Nephron (organoid): ENCODE measurements around the gene FAR2.
A peak's percentile ranks its signal among the peaks of the same experiment; 100 is the strongest.

Source experiments
- H3K27ac Mint-ChIP-seq, 3 experiments: 2 replicates each; pipeline ENCODE4 v1.8.0; 2020; ENCODE audit warnings: mixed read lengths in 3 of 3, mild to moderate bottlenecking in 2 of 3, moderate library complexity in 1 of 3
- H3K27me3 Mint-ChIP-seq: 2 replicates; pipeline ENCODE4 v1.8.0; 2021; ENCODE audit warnings: low read depth, mild to moderate bottlenecking, moderate library complexity, mixed read lengths
- H3K36me3 Mint-ChIP-seq: 2 replicates; pipeline ENCODE4 v1.8.0; 2020; ENCODE audit warnings: low read depth, mixed read lengths
- H3K4me1 Mint-ChIP-seq: 2 replicates; pipeline ENCODE4 v1.8.0; 2020; ENCODE audit warnings: mixed read lengths
- H3K4me3 Mint-ChIP-seq, 3 experiments: 2 replicates each; pipeline ENCODE4 v1.8.0; 2020; ENCODE audit warnings: mild to moderate bottlenecking in 3 of 3, mixed read lengths in 3 of 3, moderate library complexity in 2 of 3
- H3K9me3 Mint-ChIP-seq: 2 replicates; pipeline ENCODE4 v1.8.0; 2020; ENCODE audit warnings: mixed read lengths
- TF ChIP-seq, protein P1 (sequence below), 3 experiments: fragments of 200-600 bp; sonication (generic); IDR thresholded peaks; one replicate each; pipeline ENCODE4 v1.5.0; 2021; ENCODE audit warnings: antibody characterized with exemption in 3 of 3; ENCODE audit not compliant: unreplicated experiment in 3 of 3

Gene FAR2

DNA sequence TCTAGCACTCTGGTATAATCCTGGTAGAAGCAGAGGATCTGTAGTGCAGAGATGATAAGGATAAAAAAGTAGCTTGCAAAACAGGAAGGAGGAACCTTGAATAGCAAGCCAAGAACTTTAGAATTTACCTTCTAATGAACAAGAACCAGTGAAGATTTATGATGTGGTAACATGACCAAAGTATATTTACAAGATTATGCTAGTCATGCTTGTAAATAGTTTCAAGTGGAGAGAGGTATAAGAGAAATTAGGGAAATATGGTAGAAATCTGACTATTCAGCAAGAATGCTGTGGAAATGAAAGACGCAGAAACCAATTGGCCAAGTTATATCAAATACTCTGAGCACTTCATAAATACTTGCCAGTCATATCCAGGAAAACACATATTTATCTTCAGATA, 184.1 kb downstream of the FAR2 start:
- Mint-ChIP-seq H3K27me3 (no peaks in the 10 kb centered on the region), H3K9me3 (no peaks in the 10 kb centered on the region), H3K36me3 (peaks cover 18% of the 10 kb centered on the region), H3K4me3 (no peak overlapping the region), H3K27ac (no peak overlapping the region), H3K4me1 (no peaks in the 10 kb centered on the region)
- TF ChIP-seq, protein P1, sequence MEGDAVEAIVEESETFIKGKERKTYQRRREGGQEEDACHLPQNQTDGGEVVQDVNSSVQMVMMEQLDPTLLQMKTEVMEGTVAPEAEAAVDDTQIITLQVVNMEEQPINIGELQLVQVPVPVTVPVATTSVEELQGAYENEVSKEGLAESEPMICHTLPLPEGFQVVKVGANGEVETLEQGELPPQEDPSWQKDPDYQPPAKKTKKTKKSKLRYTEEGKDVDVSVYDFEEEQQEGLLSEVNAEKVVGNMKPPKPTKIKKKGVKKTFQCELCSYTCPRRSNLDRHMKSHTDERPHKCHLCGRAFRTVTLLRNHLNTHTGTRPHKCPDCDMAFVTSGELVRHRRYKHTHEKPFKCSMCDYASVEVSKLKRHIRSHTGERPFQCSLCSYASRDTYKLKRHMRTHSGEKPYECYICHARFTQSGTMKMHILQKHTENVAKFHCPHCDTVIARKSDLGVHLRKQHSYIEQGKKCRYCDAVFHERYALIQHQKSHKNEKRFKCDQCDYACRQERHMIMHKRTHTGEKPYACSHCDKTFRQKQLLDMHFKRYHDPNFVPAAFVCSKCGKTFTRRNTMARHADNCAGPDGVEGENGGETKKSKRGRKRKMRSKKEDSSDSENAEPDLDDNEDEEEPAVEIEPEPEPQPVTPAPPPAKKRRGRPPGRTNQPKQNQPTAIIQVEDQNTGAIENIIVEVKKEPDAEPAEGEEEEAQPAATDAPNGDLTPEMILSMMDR (IDR thresholded peaks at IDR 0.05; ENCODE audit: unreplicated experiment in 3 of 3), result no peak

DNA sequence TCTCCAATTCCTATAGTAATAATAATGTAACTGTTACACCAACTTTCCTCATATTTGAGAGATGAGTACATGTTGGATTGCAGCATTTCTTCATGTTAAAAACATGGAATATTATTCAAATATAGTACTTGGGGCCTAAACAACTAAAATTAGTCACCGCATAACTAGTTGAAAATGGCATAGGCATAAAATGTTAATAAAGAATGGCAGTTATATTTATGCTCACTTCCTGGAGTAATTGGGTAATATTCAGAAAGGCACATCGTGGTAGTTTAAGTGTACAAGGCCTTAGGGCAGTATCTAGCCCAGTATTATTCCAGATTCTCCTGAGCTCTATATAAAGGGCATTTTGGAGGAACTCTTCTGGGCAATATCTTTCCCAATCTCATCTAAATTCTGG, 185.9 kb downstream of the FAR2 start:
- no peak overlapping the region for H3K27ac Mint-ChIP-seq
- no peaks in the 10 kb centered on the region for H3K4me1 Mint-ChIP-seq
- H3K9me3 Mint-ChIP-seq, result no peaks in the 10 kb centered on the region
- TF ChIP-seq, protein P1 (IDR thresholded peaks at IDR 0.05; ENCODE audit: unreplicated experiment in 3 of 3), result no peak
- no peaks in the 10 kb centered on the region for H3K27me3 Mint-ChIP-seq
- H3K36me3 Mint-ChIP-seq, result peaks cover 21% of the 10 kb centered on the region
- H3K4me3 Mint-ChIP-seq, result no peak overlapping the region

DNA sequence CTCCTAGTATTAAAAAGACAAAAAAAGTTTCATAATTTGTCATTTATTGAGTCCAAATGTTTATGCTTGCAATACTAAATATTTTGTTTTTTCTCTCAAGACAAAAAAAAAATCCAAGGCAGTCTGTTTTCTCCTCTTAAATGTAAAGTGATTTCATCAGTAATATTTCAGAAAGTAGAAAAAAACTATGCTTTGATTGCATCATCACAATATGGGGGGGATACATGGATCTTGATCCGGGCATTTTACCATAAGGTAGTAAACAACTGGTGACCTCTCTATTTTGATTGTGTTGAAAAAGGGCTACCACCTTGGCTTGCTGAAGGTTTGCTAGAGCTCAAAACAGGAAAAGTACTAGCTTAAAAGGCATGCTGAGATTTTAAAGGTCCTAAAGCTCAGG, 188.2 kb downstream of the FAR2 start:
- Mint-ChIP-seq H3K27ac (no peak overlapping the region), H3K4me3 (no peak overlapping the region), H3K36me3 (peaks cover 32% of the 10 kb centered on the region), H3K27me3 (no peaks in the 10 kb centered on the region), H3K4me1 (no peaks in the 10 kb centered on the region), H3K9me3 (no peaks in the 10 kb centered on the region)
- TF ChIP-seq, protein P1 (IDR thresholded peaks at IDR 0.05; ENCODE audit: unreplicated experiment in 3 of 3), result no peak

DNA sequence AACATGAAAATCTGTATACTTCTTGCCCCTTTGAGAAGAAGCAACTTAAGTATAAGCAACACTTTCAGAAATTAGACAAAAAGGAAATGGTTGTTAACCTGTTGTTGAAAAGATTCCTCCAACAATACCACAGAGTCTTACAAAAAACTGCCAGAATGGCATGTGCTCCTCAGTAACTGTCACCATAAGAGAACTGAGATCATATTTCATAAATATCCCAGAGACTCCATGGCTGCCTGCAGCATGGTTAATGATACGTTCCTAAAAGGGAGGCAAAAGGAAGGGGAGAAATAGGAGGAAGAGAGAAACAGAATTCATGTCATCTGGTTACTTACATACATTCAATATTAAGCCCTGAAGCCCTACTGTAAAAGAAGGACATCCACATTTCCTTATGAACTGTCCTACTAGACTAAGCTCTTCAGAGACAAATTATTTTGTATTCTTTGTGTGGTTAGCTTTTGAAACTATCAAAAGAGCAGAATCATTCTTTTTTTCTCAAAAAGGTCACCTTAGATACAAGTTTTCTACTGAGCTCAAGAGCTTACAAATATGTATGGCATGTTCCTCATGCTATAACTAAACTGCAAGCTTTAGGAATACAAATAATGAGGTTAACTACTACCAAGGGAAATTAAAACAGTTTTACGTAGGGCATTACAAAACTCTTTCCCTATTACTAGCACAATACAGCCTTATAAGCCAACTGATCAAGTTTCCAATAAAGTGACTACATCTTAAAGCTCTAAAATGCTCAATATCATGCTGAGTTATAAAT, 194.1 kb downstream of the FAR2 start:
- Mint-ChIP-seq H3K9me3 (no peaks in the 10 kb centered on the region), H3K36me3 (peaks cover 54% of the 10 kb centered on the region), H3K4me1 (no peaks in the 10 kb centered on the region), H3K4me3 (no peak overlapping the region), H3K27me3 (no peaks in the 10 kb centered on the region), H3K27ac (no peak overlapping the region)
- TF ChIP-seq, protein P1 (IDR thresholded peaks at IDR 0.05; ENCODE audit: unreplicated experiment in 3 of 3), result no peak

DNA sequence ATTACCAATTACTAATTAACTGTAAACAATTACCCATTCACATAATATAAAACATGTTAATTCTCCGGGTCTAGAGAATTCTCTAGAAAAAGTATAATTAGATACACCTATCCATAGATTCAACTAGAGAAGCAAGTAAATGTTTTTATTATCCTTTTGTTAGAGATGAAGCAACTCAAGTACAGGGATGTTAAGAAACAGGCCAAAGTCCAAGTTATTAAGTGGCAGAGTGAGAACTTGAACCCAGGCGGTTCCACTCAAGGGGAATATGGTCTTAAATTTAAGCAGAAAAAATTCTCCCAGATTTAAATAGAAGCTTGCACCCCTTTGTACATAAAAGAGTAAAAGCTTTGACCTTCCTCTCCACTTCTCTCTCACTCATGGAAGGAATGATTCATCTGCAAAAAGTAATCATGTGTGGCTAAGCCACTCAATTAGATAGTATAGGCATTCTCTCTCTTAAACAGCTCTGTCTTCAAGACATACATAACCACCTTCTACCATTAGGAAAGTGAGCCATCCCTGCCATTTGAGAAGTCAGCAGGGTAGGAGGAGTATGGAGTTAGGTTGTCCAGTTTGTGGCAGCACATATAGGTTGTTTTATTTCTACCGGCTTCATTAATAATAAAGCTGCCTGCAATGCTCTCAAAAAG, 197.8 kb downstream of the FAR2 start:
- Mint-ChIP-seq H3K4me3 (no peak overlapping the region), H3K27me3 (no peaks in the 10 kb centered on the region), H3K27ac (peak overlapping the region in 1 of 3 experiments; percentile 33), H3K36me3 (peaks cover 46% of the 10 kb centered on the region), H3K9me3 (no peaks in the 10 kb centered on the region), H3K4me1 (no peaks in the 10 kb centered on the region)
- TF ChIP-seq, protein P1 (IDR thresholded peaks at IDR 0.05; ENCODE audit: unreplicated experiment in 3 of 3), result no peak
